ENCODE data around the gene SPRR2E. TPM values are rescaled to one million over a fixed set of nuclear protein-coding genes. Genes with fewer than 3 reads are reported as not detected.

The SPRR2E gene
- total and polyA plus RNA-seq, 2 of the 8 experiments (the other 6 are each of a cell fraction or from before 2014, with no cell fraction given): not detected

DNA sequence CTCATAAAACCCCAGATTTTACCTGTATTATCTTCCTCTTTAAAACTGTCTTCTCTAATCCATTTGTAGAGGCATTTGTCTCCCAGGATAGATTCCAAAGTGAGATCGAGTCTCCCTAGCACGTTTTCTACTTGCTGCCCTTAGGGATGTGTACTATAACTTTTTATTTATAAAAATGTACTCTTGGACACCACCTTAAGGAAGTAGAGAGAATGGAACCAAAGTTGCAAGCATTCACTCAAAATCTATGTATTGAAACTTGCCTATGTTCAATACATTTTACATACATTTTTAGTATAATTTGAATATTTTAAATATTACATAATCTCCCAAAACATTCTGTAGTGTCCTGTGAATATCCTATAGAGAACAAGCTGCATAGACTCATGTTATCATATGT is 36.2 kb downstream of the SPRR2E start (continued):
- TF ChIP-seq KDM5A (IDR thresholded peaks at IDR 0.05; ENCODE audit: low read length): no peak
- TF ChIP-seq KDM1A (IDR thresholded peaks at IDR 0.05; ENCODE audit: borderline replicate concordance, low read length): no peak
- TF ChIP-seq GABPA (IDR thresholded peaks at IDR 0.05; ENCODE audit: borderline replicate concordance, insufficient read depth, low read length): no peak

All from H1 (cell line).